ENCODE data around the gene ATP2B1.
"Not testable (repeated sequence)": the region's sequence is repeated elsewhere in the genome, so short reads cannot be mapped to it uniquely, and the experiment has no call there.

The ATP2B1 gene

DNA sequence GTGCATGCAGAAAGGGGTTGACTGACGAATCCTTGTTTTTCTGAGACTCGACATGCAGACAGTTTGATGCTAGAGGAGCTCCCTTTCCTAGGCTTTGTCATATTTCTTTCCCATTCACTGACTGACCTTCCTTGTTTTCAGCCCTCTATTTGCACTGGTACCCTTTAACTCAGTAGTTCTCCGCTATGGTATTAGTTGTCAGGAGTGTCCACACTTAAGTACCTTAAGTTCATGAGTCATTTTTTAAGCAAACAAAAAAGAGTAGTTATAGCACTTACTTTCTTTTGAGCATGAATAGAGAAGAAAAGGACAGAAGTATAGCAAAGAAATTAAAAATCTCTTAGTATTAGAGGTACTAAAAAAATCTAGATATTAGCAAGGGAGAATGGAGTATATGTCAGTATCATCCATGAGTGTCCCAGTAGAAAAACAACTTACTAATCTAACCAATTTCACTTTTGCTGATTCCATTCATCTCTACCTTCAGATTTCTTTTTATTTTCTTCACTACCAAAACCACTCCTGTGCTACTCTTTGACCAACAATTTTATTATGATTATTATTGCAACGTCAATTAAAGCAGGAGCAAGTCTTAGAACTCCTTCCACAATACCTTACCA, 8.3 kb downstream of the ATP2B1 start:
- Histone ChIP-seq H3K36me3 (ENCODE audit: control insufficient read depth, low read length) (peaks cover 20% of the 10 kb centered on the region), H3K79me2 (ENCODE audit: control insufficient read depth, low read length) (peaks cover 100% of the 10 kb centered on the region), H3K4me3 (ENCODE audit: low read length) (no peak overlapping the region), H3K9me3 (ENCODE audit: control insufficient read depth, insufficient read depth, low read length) (no peaks in the 10 kb centered on the region), H3K27ac (ENCODE audit: low read depth, low read length) (no peak overlapping the region), H3K9me2 (replicated peaks; ENCODE audit: control insufficient read depth, low read length) (no peaks in the 10 kb centered on the region), H3K4me1 (ENCODE audit: control insufficient read depth, low read length) (peaks cover 58% of the 10 kb centered on the region), H4K20me1 (ENCODE audit: control insufficient read depth, insufficient read depth, low read depth, low read length) (peaks cover 28% of the 10 kb centered on the region), H3F3A (ENCODE audit: control insufficient read depth, insufficient read depth) (no peaks in the 10 kb centered on the region), H3K4me2 (ENCODE audit: low read length) (no peak overlapping the region), H3K27me3 (ENCODE audit: control insufficient read depth, low read length) (no peaks in the 10 kb centered on the region)
- TF ChIP-seq, protein P1, sequence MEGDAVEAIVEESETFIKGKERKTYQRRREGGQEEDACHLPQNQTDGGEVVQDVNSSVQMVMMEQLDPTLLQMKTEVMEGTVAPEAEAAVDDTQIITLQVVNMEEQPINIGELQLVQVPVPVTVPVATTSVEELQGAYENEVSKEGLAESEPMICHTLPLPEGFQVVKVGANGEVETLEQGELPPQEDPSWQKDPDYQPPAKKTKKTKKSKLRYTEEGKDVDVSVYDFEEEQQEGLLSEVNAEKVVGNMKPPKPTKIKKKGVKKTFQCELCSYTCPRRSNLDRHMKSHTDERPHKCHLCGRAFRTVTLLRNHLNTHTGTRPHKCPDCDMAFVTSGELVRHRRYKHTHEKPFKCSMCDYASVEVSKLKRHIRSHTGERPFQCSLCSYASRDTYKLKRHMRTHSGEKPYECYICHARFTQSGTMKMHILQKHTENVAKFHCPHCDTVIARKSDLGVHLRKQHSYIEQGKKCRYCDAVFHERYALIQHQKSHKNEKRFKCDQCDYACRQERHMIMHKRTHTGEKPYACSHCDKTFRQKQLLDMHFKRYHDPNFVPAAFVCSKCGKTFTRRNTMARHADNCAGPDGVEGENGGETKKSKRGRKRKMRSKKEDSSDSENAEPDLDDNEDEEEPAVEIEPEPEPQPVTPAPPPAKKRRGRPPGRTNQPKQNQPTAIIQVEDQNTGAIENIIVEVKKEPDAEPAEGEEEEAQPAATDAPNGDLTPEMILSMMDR (IDR thresholded peaks at IDR 0.05; ENCODE audit: low read depth, low read length, poor library complexity, severe bottlenecking): no peak
- TF ChIP-seq EZH2phosphoT487 (IDR thresholded peaks at IDR 0.05; ENCODE audit: borderline replicate concordance, low read length): no peak

DNA sequence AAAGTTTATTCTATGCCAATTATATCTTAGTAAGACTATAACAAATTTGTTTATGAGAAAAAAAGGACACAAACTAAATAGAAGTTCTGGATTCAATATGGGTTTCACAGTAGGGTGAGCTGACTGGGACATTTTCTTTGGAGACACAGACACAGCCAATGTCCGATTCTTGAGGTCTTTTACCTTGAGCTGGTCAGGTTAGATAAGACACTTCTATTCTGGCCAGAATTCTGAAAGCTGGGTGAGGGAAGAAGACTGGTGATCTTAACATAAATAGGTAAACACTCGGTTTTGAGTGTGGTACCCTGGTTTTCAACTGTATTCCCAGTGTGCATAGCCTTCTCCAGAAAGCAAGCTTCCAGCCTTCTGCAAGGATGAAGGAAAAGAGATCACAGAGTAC, 10.0 kb downstream of the ATP2B1 start:
- H3F3A ChIP-seq (ENCODE audit: control insufficient read depth, insufficient read depth): no peaks in the 10 kb centered on the region
- H3K9me2 ChIP-seq (replicated peaks; ENCODE audit: control insufficient read depth, low read length): no peaks in the 10 kb centered on the region
- H3K4me3 ChIP-seq (ENCODE audit: low read length): no peak overlapping the region
- H3K27ac ChIP-seq (ENCODE audit: low read depth, low read length): no peak overlapping the region
- no peaks in the 10 kb centered on the region for H3K9me3 ChIP-seq (ENCODE audit: control insufficient read depth, insufficient read depth, low read length)
- H3K79me2 ChIP-seq (ENCODE audit: control insufficient read depth, low read length): peaks cover 100% of the 10 kb centered on the region
- no peaks in the 10 kb centered on the region for H3K27me3 ChIP-seq (ENCODE audit: control insufficient read depth, low read length)
- no peak overlapping the region for H3K4me2 ChIP-seq (ENCODE audit: low read length)
- peaks cover 19% of the 10 kb centered on the region for H3K36me3 ChIP-seq (ENCODE audit: control insufficient read depth, low read length)
- TF ChIP-seq, protein P1 (IDR thresholded peaks at IDR 0.05; ENCODE audit: low read depth, low read length, poor library complexity, severe bottlenecking): no peak
- TF ChIP-seq EZH2phosphoT487 (IDR thresholded peaks at IDR 0.05; ENCODE audit: borderline replicate concordance, low read length): no peak
- H3K4me1 ChIP-seq (ENCODE audit: control insufficient read depth, low read length): peaks cover 41% of the 10 kb centered on the region
- H4K20me1 ChIP-seq (ENCODE audit: control insufficient read depth, insufficient read depth, low read depth, low read length): peaks cover 24% of the 10 kb centered on the region; the same call in 1 of the 2 replicates

DNA sequence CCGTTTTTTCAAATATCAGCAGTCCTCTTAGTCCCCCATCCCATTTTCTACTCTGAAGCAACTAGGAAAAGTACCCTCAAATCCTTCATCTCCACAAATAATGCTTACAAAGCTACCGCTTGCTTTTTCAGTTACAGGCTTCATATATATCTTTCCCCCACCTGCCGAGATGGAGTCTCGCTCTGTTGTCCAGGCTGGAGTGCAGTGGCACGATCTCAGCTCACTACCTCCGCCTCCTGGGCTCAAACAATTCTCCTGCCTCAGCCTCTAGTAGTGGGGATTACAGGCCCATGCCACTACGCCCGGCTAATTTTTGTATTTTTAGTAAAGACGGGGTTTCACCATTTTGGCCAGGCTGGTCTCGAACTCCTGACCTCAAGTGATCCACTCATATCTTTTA, 10.9 kb downstream of the ATP2B1 start:
- H3K36me3 ChIP-seq (ENCODE audit: control insufficient read depth, low read length): peaks cover 28% of the 10 kb centered on the region
- not testable (repeated sequence) for H3K9me3 ChIP-seq (ENCODE audit: control insufficient read depth, insufficient read depth, low read length); H3K27me3 ChIP-seq (ENCODE audit: control insufficient read depth, low read length); H3K27ac ChIP-seq (ENCODE audit: low read depth, low read length); H3K4me3 ChIP-seq (ENCODE audit: low read length); H3F3A ChIP-seq (ENCODE audit: control insufficient read depth, insufficient read depth); H3K9me2 ChIP-seq (replicated peaks; ENCODE audit: control insufficient read depth, low read length)
- peaks cover 19% of the 10 kb centered on the region; the same call in 1 of the 2 replicates for H4K20me1 ChIP-seq (ENCODE audit: control insufficient read depth, insufficient read depth, low read depth, low read length)
- peak overlapping the region; percentile 4; the same call in 1 of the 2 replicates for H3K4me2 ChIP-seq (ENCODE audit: low read length)
- H3K79me2 ChIP-seq (ENCODE audit: control insufficient read depth, low read length): peaks cover 100% of the 10 kb centered on the region
- H3K4me1 ChIP-seq (ENCODE audit: control insufficient read depth, low read length): peaks cover 35% of the 10 kb centered on the region

DNA sequence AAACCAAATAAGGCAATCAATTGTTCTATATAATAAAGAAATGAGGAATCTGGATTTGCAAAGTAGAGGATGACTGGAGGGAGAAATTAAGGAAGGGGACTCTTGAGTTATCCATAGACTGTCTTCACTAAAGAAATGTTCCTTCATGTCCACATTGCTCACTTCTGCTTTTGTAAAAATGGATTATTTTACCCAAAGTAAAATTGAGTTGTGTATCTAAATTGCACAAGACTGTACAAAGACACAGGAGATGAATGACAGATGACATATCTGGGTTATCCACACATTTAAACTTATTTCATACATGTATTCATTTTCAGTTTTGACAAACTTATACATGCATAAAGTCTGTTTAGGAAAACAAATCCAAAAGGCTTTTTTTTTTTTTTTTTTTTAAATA, 11.3 kb downstream of the ATP2B1 start:
- Histone ChIP-seq H3K79me2 (ENCODE audit: control insufficient read depth, low read length) (peaks cover 100% of the 10 kb centered on the region), H4K20me1 (ENCODE audit: control insufficient read depth, insufficient read depth, low read depth, low read length) (peaks cover 19% of the 10 kb centered on the region; the same call in 1 of the 2 replicates), H3K27me3 (ENCODE audit: control insufficient read depth, low read length) (no peaks in the 10 kb centered on the region), H3K4me1 (ENCODE audit: control insufficient read depth, low read length) (peaks cover 32% of the 10 kb centered on the region), H3K36me3 (ENCODE audit: control insufficient read depth, low read length) (peaks cover 24% of the 10 kb centered on the region), H3K4me2 (ENCODE audit: low read length) (peak overlapping the region; percentile 11; the same call in 1 of the 2 replicates), H3K27ac (ENCODE audit: low read depth, low read length) (no peak overlapping the region), H3K9me3 (ENCODE audit: control insufficient read depth, insufficient read depth, low read length) (no peaks in the 10 kb centered on the region), H3K9me2 (replicated peaks; ENCODE audit: control insufficient read depth, low read length) (no peaks in the 10 kb centered on the region), H3F3A (ENCODE audit: control insufficient read depth, insufficient read depth) (no peaks in the 10 kb centered on the region), H3K4me3 (ENCODE audit: low read length) (no peak overlapping the region)
- TF ChIP-seq, protein P1 (IDR thresholded peaks at IDR 0.05; ENCODE audit: low read depth, low read length, poor library complexity, severe bottlenecking): no peak
- no peak for TF ChIP-seq EZH2phosphoT487 (IDR thresholded peaks at IDR 0.05; ENCODE audit: borderline replicate concordance, low read length)
